Adrenal gland (tissue), 12 donors: Measurements from ENCODE around the gene MGMT. TPM values are rescaled to one million over a fixed set of nuclear protein-coding genes. Genes with fewer than 3 reads are reported as not detected.

Experiments
- DNase-seq, 7 donors: peaks; one replicate each; pipeline ENCODE4 v3.0.0-alpha.2; 2019 to 2020
- H3K27ac ChIP-seq, 5 donors: fragments of 200-600 bp; sonication (generic) in 4 of 5; 1 replicate in 3 of 5; 2 replicates in 2 of 5; pipeline versions ENCODE4 v1.5.1 to v1.8.0; 2016 to 2020; ENCODE audit warnings: mild to moderate bottlenecking in 1 of 5
- H3K27me3 ChIP-seq: fragments of 200-600 bp; 2 replicates; pipeline ENCODE4 v1.8.0; 2021
- H3K36me3 ChIP-seq, 2 donors: fragments of 200-600 bp; replicated peaks in 1 of 2; 1 replicate in 1 of 2; 2 replicates in 1 of 2; pipeline versions ENCODE4 v1.5.1 to v1.8.0; 2018 to 2022
- H3K4me1 ChIP-seq, 2 donors: fragments of 200-600 bp; replicated peaks in 1 of 2; 1 replicate in 1 of 2; 2 replicates in 1 of 2; pipeline versions ENCODE4 v1.5.1 to v1.8.0; 2018 to 2021
- H3K4me3 ChIP-seq, 4 donors: fragments of 200-600 bp; sonication (generic) in 3 of 4; one replicate each; pipeline ENCODE4 v1.5.1; 2016 to 2018
- H3K9me3 ChIP-seq, 3 donors: fragments of 200-600 bp; sonication (generic) in 1 of 3; replicated peaks in 1 of 3; 1 replicate in 2 of 3; 2 replicates in 1 of 3; pipeline versions ENCODE4 v1.5.1 to v1.8.0; 2016 to 2021
- CTCF ChIP-seq, 6 experiments: fragments of 450-650 bp in 4 of 6; fragments of 200-600 bp in 2 of 6; sonication (generic) in 1 of 6; IDR thresholded peaks; 1 replicate in 5 of 6; 2 replicates in 1 of 6; pipeline versions ENCODE4 v1.5.1 to v1.8.0; 2016 to 2021; ENCODE audit warnings: antibody characterized with exemption in 6 of 6, mild to moderate bottlenecking in 2 of 6, moderate library complexity in 1 of 6
- POLR2A ChIP-seq, 2 donors: fragments of 450-650 bp; IDR thresholded peaks; one replicate each; pipeline ENCODE4 v1.6.1; 2017; ENCODE audit warnings: antibody characterized with exemption in 2 of 2, mild to moderate bottlenecking in 2 of 2, moderate library complexity in 1 of 2
- WGBS, 4 donors: extraction: QIAGEN DNeasy Blood & Tissue Kit in 2 of 4; methylation state at CpG; one replicate each; pipeline versions ENCODE4 v1.1.5 to v1.1.7; 2013 to 2017; 5-methylcytosine and 5-hydroxymethylcytosine counted together
- intact Hi-C, 2 donors: fragments of 100-400 bp; cut with DNase I; formaldehyde crosslinking; loops; one replicate each; pipeline versions ENCODE4 v1.14.1 to v1.15.0; 2022 to 2023
- polyA plus RNA-seq, 3 donors: library from polyadenylated mRNA; stranded (reverse); fragments of 200-250 nt in 2 of 3; fragments of 350-450 nt in 1 of 3; fragmentation: Illumina TruSeq in 1 of 3; extraction: RNeasy Lipid Tissue Mini Kit (QIAGEN cat#74804) in 1 of 3; gene quantifications; one replicate each; pipeline ENCODE4 v1.2.3, GENCODE V29; 2013 to 2014
- total RNA-seq, 9 donors: library from RNA; depleted of rRNA in 4 of 9; stranded (reverse); fragments of >200 nt in 4 of 9; fragments of 120-200 nt in 1 of 9; fragmentation: NEBNext Ultra II Directional in 1 of 9; extraction: Animal tissue kit (Norgen Biotek cat#: 25700) in 1 of 9; gene quantifications; one replicate each; pipeline versions ENCODE4 v1.1.0 to v1.2.4, GENCODE V29; 2013 to 2023
- donor health status: healthy with polysubstance abuse.
- donor health status: Bipolar disorder and iron deficiency.
- donor health status: DM: yes; HTN: yes; CAD: no.
- donor health status: DM: no; HTN: no; CAD: no.
- donor health status: DM: no; HTN: no; CAD: no.
- donor health status: DM: yes; HTN: yes; CAD: no.

Gene MGMT
- total and polyA plus RNA-seq, 12 donors = 3.8 to 35.8 (median 21.2) TPM

GRCh38 chr10:129741280-129741977, 274.4 kb downstream of the MGMT start:
- no peak overlapping the region for H3K27ac ChIP-seq
- no peaks in the 10 kb centered on the region for H3K36me3 ChIP-seq
- intact Hi-C loops = no loop called here
- no peaks in the 10 kb centered on the region for H3K4me1 ChIP-seq
- H3K27me3 ChIP-seq = no peaks in the 10 kb centered on the region
- TF ChIP-seq CTCF (IDR thresholded peaks at IDR 0.05) (no peak), POLR2A (IDR thresholded peaks at IDR 0.05) (no peak)
- H3K9me3 ChIP-seq = no peaks in the 10 kb centered on the region
- H3K4me3 ChIP-seq = no peak overlapping the region
- DNase-seq = peak in 1 of 7 donors; percentile 25
- 86 to 100% (median 96%) methylated on average over 1 to 19 of the region's 19 CpGs for WGBS, 4 donors

- 92 to 97% (median 95%) methylated on average over 6 to 19 of the region's 19 CpGs for WGBS, 4 donors
- TF ChIP-seq CTCF (IDR thresholded peaks at IDR 0.05) = no peak
- TF ChIP-seq POLR2A (IDR thresholded peaks at IDR 0.05) = no peak
- Histone ChIP-seq H3K4me3 (no peak overlapping the region), H3K27me3 (no peaks in the 10 kb centered on the region), H3K4me1 (no peaks in the 10 kb centered on the region), H3K36me3 (no peaks in the 10 kb centered on the region), H3K27ac (no peak overlapping the region), H3K9me3 (no peaks in the 10 kb centered on the region)
- peak in 1 of 7 donors; percentile 14 for DNase-seq
- intact Hi-C loops = no loop called here
Measured at GRCh38 chr10:129741978-129742741, 275.1 kb downstream of the MGMT start.

GRCh38 chr10:129742742-129743550, 275.9 kb downstream of the MGMT start:
- no peak overlapping the region for H3K4me3 ChIP-seq
- H3K27me3 ChIP-seq = no peaks in the 10 kb centered on the region
- peaks cover 0 to under 1% (median 0%) of the 10 kb centered on the region in 3 donors for H3K9me3 ChIP-seq
- intact Hi-C loops = no loop called here
- H3K27ac ChIP-seq = no peak overlapping the region
- H3K4me1 ChIP-seq = no peaks in the 10 kb centered on the region
- 95 to 99% (median 97%) methylated on average over 25 to 30 of the region's 30 CpGs for WGBS, 4 donors
- TF ChIP-seq CTCF (IDR thresholded peaks at IDR 0.05) = no peak
- TF ChIP-seq POLR2A (IDR thresholded peaks at IDR 0.05) = no peak
- no peaks in the 10 kb centered on the region for H3K36me3 ChIP-seq
- peak in 2 of 7 donors; percentile 6 to 24 for DNase-seq

- peaks cover 0 to 9% (median 0%) of the 10 kb centered on the region in 3 donors for H3K9me3 ChIP-seq
- peak in 1 of 7 donors; percentile 15 for DNase-seq
- H3K36me3 ChIP-seq = no peaks in the 10 kb centered on the region
- H3K4me1 ChIP-seq = no peaks in the 10 kb centered on the region
- TF ChIP-seq CTCF (IDR thresholded peaks at IDR 0.05) (no peak), POLR2A (IDR thresholded peaks at IDR 0.05) (no peak)
- no peak overlapping the region for H3K4me3 ChIP-seq
- H3K27me3 ChIP-seq = no peaks in the 10 kb centered on the region
- intact Hi-C loops = no loop called here
- H3K27ac ChIP-seq = no peak overlapping the region
- 95 to 97% (median 96%) methylated on average over 6 to 7 of the region's 7 CpGs for WGBS, 4 donors
Measured at GRCh38 chr10:129743738-129744133, 276.7 kb downstream of the MGMT start.
